Left lung (tissue), 10 donors: Measurements from ENCODE around the gene KIF26B. TPM values are rescaled to one million over a fixed set of nuclear protein-coding genes. Genes with fewer than 3 reads are reported as not detected.
A peak's percentile ranks its signal among the peaks of the same experiment; 100 is the strongest.

ENCODE experiments used
- ATAC-seq: fragments of 200-7000 bp; cut with Tn5 transposase; one replicate; pipeline ENCODE4 v1.9.1; 2020; ENCODE audit warnings: moderate library complexity
- DNase-seq, 4 donors: peaks; one replicate each; pipeline ENCODE4 v3.0.0-alpha.2; 2013 to 2020
- H3K27ac ChIP-seq, 2 donors: fragments of 200-600 bp; sonication (generic) in 1 of 2; one replicate each; pipeline versions ENCODE4 v1.5.0 to v1.8.0; 2020 to 2021
- H3K27me3 ChIP-seq, 2 donors: fragments of 200-600 bp; sonication (generic) in 1 of 2; one replicate each; pipeline versions ENCODE4 v1.5.0 to v1.8.0; 2020 to 2021
- H3K36me3 ChIP-seq, 2 donors: fragments of 200-600 bp; sonication (generic) in 1 of 2; one replicate each; pipeline versions ENCODE4 v1.5.0 to v1.8.0; 2020 to 2021
- H3K4me1 ChIP-seq, 2 donors: fragments of 200-600 bp; one replicate each; pipeline ENCODE4 v1.8.0; 2021
- H3K4me3 ChIP-seq, 2 donors: fragments of 200-600 bp; sonication (generic) in 1 of 2; one replicate each; pipeline versions ENCODE4 v1.5.0 to v1.8.0; 2020 to 2021; ENCODE audit warnings: mild to moderate bottlenecking in 1 of 2
- H3K9me3 ChIP-seq, 2 donors: fragments of 200-600 bp; sonication (generic) in 1 of 2; one replicate each; pipeline versions ENCODE4 v1.5.0 to v1.8.0; 2020 to 2021
- CTCF ChIP-seq, 2 donors: fragments of 200-600 bp; sonication (generic) in 1 of 2; IDR thresholded peaks; one replicate each; pipeline versions ENCODE4 v1.5.0 to v1.8.0; 2021; ENCODE audit warnings: antibody characterized with exemption in 2 of 2
- intact Hi-C, 2 donors: fragments of 100-400 bp; cut with DNase I; formaldehyde crosslinking; loops; one replicate each; pipeline versions ENCODE4 v1.11.2 to v1.14.2; 2022
- polyA plus RNA-seq, 6 donors: library from polyadenylated mRNA; unstranded; fragments of 120-200 nt; gene quantifications; one replicate each; pipeline ENCODE4 v1.2.1, GENCODE V29; 2013; ENCODE audit not compliant: insufficient read length in 6 of 6
- total RNA-seq, 2 donors: library from RNA; stranded (reverse); fragmentation: NEBNext Ultra II Directional; extraction: Animal tissue kit (Norgen Biotek cat#: 25700); gene quantifications; one replicate each; pipeline ENCODE4 v1.2.1, GENCODE V29; 2021
- donor health status: DM: no; HTN: yes; CAD: no.
- donor health status: DM: no; HTN: no; CAD: no.

Gene KIF26B
- total and polyA plus RNA-seq, 8 donors, result 3.9 to 28.3 (median 6.5) TPM

- H3K4me3 ChIP-seq, result no peak overlapping the region
- no peak for ATAC-seq
- H3K27me3 ChIP-seq, result no peaks in the 10 kb centered on the region
- H3K4me1 ChIP-seq, result peaks cover 0 to 2% of the 10 kb centered on the region in 2 donors
- peak overlapping the region in 1 of 2 donors; percentile 62 for H3K27ac ChIP-seq
- H3K9me3 ChIP-seq, result peaks cover 0 to 10% of the 10 kb centered on the region in 2 donors
- H3K36me3 ChIP-seq, result peaks cover 0 to 4% of the 10 kb centered on the region in 2 donors
- no peak for DNase-seq
- intact Hi-C loops, result no loop called here
- no peak for TF ChIP-seq CTCF (IDR thresholded peaks at IDR 0.05)
Measured at GRCh38 chr1:245751726-245752470, 597.1 kb downstream of the KIF26B start.

GRCh38 chr1:245752561-245752960 is 597.8 kb downstream of the KIF26B start:
- no peak for ATAC-seq
- Histone ChIP-seq H3K4me3 (no peak overlapping the region), H3K9me3 (peaks cover 0 to 9% of the 10 kb centered on the region in 2 donors), H3K36me3 (peaks cover 0 to 4% of the 10 kb centered on the region in 2 donors), H3K27ac (no peak overlapping the region), H3K4me1 (peaks cover 0 to 2% of the 10 kb centered on the region in 2 donors), H3K27me3 (no peaks in the 10 kb centered on the region)
- TF ChIP-seq CTCF (IDR thresholded peaks at IDR 0.05), result no peak
- DNase-seq, result no peak
- intact Hi-C loops, result no loop called here

GRCh38 chr1:245753807-245754206 is 599.0 kb downstream of the KIF26B start:
- peaks cover 0 to 2% of the 10 kb centered on the region in 2 donors for H3K4me1 ChIP-seq
- DNase-seq, result no peak
- peaks cover 0 to 9% of the 10 kb centered on the region in 2 donors for H3K9me3 ChIP-seq
- no peak for TF ChIP-seq CTCF (IDR thresholded peaks at IDR 0.05)
- H3K27me3 ChIP-seq, result no peaks in the 10 kb centered on the region
- no peak overlapping the region for H3K4me3 ChIP-seq
- H3K27ac ChIP-seq, result no peak overlapping the region
- peaks cover 0 to 2% of the 10 kb centered on the region in 2 donors for H3K36me3 ChIP-seq
- ATAC-seq, result no peak
- intact Hi-C loops, result no loop called here

- Histone ChIP-seq H3K4me3 (no peak overlapping the region), H3K27ac (no peak overlapping the region), H3K27me3 (no peaks in the 10 kb centered on the region), H3K36me3 (no peaks in the 10 kb centered on the region), H3K4me1 (peaks cover 0 to 2% of the 10 kb centered on the region in 2 donors), H3K9me3 (peaks cover 0 to 9% of the 10 kb centered on the region in 2 donors)
- DNase-seq, result no peak
- intact Hi-C loops, result no loop called here
- TF ChIP-seq CTCF (IDR thresholded peaks at IDR 0.05), result no peak
- ATAC-seq, result no peak
Measured at GRCh38 chr1:245754463-245754961, 599.7 kb downstream of the KIF26B start.
